GM18873 (cell line): Measurements from ENCODE around the gene ZFYVE28.
"Not testable (repeated sequence)": the region's sequence is repeated elsewhere in the genome, so short reads cannot be mapped to it uniquely, and the experiment has no call there.

ENCODE experiments used
- ATAC-seq: cut with Tn5 transposase; IDR thresholded peaks from one replicate; pipeline ENCODE4 v1.9.1; 2021; ENCODE audit warnings: mild to moderate bottlenecking, moderate library complexity, moderate number of reproducible peaks; ENCODE audit not compliant: unreplicated experiment, low FRiP score

The ZFYVE28 gene

GRCh38 chr4:2429945-2430757 is 11.7 kb upstream of the ZFYVE28 start:
- not testable (repeated sequence) for ATAC-seq

GRCh38 chr4:2428496-2429213 is 10.2 kb upstream of the ZFYVE28 start:
- ATAC-seq = no peak

- no peak for ATAC-seq
Observed at GRCh38 chr4:2427383-2428334, 9.2 kb upstream of the ZFYVE28 start.

- ATAC-seq = no peak
Observed at GRCh38 chr4:2426711-2427275, 8.3 kb upstream of the ZFYVE28 start.

GRCh38 chr4:2426069-2426397 is 7.6 kb upstream of the ZFYVE28 start:
- no peak for ATAC-seq

- no peak for ATAC-seq
Observed at GRCh38 chr4:2425386-2426068, 7.1 kb upstream of the ZFYVE28 start.

- no peak for ATAC-seq
Observed at GRCh38 chr4:2424581-2424980, 6.1 kb upstream of the ZFYVE28 start.

- no peak for ATAC-seq
Observed at GRCh38 chr4:2423695-2424094, 5.2 kb upstream of the ZFYVE28 start.

- no peak for ATAC-seq
Observed at GRCh38 chr4:2423066-2423465, 4.6 kb upstream of the ZFYVE28 start.

GRCh38 chr4:2421928-2422327 is 3.5 kb upstream of the ZFYVE28 start:
- ATAC-seq = no peak

- ATAC-seq = no peak
Observed at GRCh38 chr4:2419814-2420213, 1.4 kb upstream of the ZFYVE28 start.

- peak; percentile 75 for ATAC-seq
Observed at GRCh38 chr4:2418650-2419571, 466 bp upstream of the ZFYVE28 start, which contains the start of gene CFAP99. Gene CFAP99, plus strand, starts transcription at chr4:2418955.

- no peak for ATAC-seq
Observed at GRCh38 chr4:2417226-2417764, 1.1 kb downstream of the ZFYVE28 start.

GRCh38 chr4:2416564-2417225 is 1.8 kb downstream of the ZFYVE28 start:
- no peak for ATAC-seq

GRCh38 chr4:2415881-2416563 is 2.4 kb downstream of the ZFYVE28 start:
- ATAC-seq = no peak

- ATAC-seq = no peak
Observed at GRCh38 chr4:2415213-2415612, 3.2 kb downstream of the ZFYVE28 start.

- ATAC-seq = no peak
Observed at GRCh38 chr4:2413821-2414610, 4.4 kb downstream of the ZFYVE28 start.
